Myocyte (in vitro differentiated cells): ENCODE results near the gene PTAFR. TPM values are rescaled to one million over a fixed set of nuclear protein-coding genes. Genes with fewer than 3 reads are reported as not detected.

Experiments used
- DNase-seq: peaks from one replicate; pipeline ENCODE4 v3.0.0-alpha.2; 2012; ENCODE audit warnings: low read depth
- total RNA-seq: library from RNA; depleted of rRNA; stranded (reverse); fragments of >200 nt; gene quantifications from 2 replicates; pipeline ENCODE4 v1.2.3, GENCODE V29; 2014

PTAFR gene
- total RNA-seq, 1 donor from 2014 or later, result not detected

DNA sequence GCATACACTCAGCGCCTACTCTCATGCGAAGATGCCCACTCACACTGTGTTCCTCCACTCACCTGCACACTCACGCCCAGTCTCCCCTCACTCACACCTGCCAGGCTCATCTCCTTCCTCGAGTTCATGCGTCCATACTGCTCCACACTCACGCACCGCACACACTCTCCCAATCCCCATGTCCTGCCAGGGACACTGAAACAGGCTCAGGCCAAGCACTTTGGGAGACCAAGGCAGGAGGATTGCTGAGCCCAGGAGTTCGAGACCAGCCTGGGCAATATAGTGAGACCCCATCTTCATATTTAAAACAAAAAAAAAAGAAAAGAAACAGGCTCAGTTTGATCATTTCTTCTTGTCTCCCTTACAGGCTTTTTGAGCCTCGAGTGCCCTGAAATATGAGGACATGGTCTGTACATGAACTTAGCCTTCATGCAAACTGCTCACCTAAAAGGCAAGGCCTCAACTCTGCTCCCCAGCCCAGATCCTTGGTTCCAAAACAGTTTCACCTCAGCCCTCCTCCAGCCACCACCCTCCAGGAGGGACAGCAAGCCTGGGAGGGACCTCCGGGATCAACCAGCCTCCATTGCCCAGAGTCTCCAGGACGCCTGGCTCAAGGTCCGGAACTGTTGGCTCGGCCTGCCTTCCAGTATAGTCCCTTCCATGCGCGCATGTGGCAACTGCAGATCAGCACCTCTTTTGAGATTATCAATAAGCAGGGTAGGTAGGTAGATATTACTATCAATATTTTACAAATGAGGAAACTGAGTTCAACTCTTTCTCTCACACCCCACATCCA, 2.4 kb upstream of the PTAFR start:
- DNase-seq, result no peak

DNA sequence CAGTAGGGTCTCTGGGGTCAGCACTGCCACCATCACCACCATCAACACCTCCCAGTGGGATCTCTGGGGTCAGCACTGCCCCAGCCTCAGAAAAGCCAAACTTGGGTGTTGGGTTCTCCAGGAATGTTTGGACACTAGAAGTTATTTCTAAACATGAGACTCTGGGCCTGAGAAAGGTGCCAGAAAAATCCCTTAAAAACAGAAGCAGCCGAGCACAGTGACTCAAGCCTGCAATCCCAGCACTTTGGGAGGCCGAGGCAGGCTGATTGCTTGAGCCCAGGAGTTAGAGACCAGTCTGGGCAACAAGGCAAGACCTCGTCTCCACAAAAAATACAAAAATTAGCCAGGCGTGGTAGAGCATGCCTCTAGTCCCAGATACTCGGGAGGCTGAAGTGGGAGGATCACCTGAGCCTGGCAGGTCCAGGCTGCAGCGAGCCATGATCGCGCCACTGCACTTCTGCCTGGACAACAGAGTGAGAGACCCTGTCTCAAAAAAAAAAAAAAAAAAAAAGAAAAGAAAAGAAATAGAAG, 470 bp downstream of the PTAFR start:
- DNase-seq, result no peak

DNA sequence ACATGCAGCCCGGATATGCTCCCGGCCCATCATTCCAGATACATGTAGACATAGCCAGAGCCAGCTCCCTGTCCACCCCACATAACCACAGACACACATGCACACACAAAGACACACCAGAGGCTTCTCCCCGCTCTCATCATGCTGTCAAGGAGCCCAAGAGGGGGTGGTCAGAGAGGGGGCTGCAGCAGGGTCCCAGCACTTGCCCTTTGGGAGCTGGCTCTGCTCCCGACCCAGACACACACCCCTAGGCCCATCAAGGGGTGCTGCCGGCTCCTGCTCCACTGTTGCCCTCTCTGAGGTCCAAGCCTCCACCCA, 2.6 kb downstream of the PTAFR start:
- peak; percentile 78 for DNase-seq

DNA sequence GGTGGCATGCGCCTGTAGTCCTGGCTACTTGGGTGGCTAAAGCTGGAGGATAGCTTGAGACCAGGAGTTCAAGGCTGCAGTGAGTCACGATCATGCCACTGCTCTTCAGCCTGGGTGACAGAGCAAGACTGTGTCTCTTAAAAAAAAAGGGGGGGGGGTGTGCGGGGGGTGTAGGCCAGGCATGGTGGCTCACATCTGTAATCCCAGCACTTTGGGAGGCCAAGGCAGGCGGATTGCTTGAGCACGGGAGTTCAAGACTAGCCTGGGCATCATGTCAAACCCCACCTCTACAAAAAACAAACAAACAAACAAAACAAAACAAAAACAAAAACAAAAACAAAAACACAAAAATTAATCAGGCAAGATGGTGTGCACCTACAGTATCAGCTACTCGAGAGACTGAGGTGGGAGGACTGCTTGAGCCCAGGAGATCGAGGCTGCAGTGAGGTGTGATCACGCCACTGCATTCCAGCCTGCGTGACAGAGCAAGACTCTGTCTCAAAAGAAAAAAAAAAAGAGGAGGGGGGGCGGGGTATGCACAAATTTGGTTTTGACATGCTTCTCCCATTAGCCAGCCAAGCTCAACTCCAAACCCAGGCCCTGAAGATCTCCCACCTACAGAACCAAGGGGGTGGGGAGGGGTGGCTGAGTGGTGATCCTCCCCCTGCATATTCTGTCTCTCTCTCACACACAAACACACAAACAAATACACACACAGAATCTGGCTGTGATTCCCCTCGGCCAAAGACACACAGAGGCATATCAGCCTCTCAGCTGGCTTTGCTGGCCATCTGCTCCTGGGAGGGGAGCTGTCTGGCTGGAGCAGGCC, 3.1 kb downstream of the PTAFR start:
- DNase-seq, result no peak

DNA sequence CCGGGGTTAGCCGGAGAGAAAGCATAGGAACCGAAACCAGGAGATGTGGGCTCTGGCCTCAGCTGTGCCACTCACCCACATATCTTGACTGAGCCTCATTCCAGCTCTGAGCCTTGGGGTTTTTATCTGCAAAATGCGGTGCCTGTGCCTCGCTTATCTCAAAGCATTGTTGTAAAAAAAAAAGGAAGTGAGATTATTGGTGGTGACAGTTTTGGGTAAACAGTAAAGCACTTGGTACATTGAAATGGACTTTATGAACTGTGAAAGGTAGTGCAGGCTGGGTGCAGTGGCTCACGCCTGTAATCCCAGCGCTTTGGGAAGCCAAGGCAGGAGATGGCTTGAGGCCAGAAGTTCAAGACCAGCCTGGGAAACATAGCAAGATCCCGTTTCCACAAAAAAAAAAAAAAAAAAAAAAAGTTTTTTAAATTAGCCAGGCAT, 3.8 kb downstream of the PTAFR start:
- no peak for DNase-seq

DNA sequence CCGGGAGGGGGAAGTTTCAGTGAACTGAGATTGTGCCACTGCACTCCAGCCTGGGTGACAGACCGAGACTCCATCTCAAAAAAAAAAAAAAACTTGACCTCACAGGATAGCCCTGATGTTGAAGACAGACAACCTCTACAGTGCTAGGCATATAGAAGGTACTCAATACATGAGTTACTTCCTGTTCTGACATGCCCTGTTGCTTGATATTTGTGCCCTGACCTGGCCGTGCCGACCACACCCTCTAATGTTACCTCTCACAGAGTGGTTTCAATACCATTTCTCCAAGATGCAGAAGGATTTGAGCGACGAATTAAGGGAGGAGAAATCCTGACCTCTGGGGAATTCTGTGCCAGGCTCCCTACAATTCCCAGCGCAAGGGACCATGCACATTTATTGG, 5.2 kb downstream of the PTAFR start:
- DNase-seq, result no peak

DNA sequence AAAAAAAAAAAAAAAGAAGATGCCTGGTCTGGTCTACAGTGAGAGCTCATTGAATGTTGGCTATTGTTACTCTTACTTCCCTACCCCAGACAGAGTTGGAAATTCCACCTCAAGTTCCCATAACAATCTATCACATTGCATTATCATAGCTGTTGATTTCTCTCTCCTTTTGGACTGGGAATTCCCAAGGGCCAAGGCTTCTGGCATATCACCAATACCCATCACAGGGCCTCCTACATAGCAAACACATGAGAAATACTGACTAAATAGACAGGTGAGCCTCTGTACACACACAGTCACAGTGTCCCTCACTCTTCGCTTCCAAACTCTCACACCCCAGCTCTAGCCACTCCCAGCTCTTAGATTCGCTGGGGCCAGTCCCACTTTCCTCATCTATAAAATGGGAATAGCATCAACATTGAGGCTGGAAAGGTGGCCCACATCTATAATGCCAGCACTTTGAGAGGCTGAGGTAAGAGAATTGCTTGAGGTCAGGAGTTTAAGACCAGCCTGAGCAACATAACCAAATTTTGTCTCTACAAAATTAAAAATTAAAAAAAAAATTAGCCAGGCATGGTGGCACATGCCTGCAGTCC, 6.4 kb downstream of the PTAFR start:
- DNase-seq, result no peak

DNA sequence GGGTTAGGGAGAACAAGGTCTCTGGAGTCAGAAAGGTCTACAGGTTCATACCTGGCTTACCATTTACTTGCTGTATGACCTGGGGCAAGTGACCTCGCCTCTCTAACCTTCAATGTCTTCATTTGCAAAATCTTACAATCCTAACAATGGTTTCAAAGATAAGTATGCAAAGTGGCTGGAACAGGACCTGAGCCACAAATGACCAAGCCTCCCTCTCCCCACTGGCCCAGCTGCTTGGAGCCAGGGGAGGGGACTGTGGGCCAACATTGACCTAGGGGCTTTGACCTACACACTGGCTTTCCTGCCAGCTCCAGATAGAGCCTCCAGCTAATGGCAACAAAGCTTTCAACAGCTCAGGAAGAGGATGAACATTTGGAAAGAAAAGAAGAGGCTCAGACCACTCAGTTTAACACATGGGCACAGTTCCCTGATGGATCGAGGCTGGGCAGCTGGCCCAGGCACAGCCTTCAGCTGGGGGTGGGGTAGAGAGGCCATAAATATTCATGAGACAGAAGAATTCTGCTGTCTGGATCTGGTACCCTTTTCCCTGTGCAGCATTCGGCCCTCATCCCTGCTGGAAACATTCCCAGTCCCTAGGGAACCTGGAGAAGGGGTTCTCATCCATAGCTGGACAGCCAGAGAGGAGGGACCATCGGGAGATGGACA, 12.9 kb downstream of the PTAFR start:
- peak; percentile 29 for DNase-seq

DNA sequence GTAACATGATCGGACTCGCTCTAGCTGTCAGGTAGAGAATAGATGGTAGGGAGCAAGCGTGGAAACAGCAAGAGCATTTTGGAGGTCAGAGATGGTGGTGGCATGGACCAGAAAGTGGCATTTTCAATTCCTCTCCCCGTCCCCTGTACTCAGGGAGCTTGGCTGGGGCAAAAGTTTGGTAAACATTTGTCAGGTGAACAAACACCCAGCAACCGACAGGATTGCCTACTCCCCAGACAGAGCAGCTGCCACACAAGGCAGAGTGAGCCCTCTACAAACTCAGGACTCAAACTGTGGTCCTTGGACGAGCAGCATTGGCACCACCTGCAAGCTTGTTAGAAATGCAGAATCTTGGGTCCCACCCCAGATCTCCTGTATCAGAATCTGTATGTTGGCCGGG, 14.3 kb downstream of the PTAFR start:
- no peak for DNase-seq

DNA sequence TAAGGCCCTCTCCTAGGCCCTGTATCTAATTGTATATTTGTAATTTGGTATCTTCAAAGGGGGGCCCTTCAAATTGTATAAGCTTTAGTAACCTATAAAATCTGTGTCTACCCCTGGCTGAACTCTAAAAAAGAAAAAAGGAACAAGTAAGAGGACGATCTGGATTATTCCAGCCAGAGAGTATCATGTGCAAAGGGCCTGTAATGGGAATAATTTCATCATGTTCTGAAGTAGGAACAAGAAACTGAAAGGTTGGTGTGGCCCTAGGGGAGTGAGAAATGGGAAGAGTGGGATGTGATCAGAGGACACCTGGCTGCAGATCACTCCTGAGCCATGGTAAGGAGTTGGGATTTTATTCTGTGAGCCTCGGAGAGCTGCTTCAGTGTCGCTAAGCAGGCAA, 14.7 kb downstream of the PTAFR start:
- no peak for DNase-seq

DNA sequence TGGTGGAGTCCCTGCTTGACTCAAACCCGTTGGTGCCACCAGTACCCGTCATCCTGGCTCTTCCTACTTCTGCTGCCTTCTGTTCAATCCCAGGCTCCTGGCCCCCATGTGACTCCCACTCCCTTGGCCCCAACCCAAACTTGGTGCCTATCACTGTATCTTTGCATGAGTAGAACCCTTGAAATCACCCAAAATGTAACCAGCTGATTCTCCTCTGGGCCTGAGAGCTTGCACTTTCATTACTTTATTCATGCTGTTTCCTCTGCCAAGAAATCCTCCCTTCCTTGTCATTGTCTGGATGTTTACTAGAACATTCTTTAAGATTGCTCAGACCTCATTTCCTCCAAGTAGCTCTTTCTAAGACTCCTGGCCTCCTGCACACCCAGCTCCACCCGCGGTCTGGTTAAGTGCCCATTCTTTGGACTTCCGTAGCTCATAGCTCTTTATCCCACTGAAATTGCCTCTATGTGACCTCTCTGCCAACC, 15.7 kb downstream of the PTAFR start:
- DNase-seq, result no peak

DNA sequence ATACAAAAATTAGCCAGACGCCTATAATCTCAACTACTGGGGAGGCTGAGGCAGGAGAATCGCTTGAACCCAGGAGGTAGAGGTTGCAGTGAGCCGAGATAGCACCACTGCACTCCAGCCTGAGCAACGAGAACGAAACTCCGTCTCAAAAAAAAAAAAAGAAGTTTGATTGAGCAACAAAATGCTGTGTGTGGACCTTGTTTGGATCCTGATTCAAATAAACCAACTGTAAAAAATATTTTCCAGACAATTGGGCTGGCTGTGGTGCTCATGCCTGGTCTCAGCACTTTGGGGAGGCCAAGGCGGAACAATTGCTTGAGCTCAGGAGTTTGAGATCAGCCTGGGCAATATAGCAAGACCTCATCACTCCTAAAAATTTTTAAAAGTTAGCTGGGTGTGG, 16.8 kb downstream of the PTAFR start:
- no peak for DNase-seq

DNA sequence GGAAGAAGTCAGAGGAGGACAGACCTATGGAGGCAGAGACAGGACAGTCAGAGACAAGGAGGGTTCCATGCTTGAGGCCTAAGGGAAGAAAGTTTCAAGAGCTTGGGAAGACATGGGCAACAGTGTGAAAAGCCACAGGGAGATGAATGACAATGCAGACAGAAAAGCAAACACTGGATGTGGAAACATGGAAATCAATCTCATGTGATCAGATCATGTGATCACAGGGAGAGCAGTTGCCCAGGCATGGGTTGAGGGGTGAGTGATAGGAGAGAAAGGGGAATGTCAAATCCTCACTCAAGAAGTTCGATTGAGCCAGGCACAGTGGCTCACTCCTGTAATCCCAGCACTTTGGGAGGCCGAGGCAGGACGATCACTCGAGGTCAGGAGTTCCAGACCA, 17.2 kb downstream of the PTAFR start:
- DNase-seq, result no peak

DNA sequence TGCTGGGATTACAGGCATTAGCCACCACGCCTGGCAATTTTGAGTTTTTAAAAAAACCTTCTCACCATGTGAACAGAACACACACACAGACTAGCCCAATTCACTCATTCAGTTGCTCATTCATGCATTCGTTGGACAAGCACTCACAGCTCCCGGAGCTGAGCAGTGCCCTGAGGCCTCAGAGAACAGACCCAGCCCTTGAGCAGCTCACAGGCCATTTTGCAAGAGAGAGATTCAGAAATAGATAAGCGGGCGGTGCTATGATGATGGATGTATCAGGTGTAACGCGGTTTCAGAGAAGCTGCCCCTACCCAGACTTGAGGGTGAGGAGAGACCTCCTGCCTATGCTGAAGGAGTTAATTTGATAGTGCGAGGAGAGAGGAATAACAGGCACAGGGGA, 18.6 kb downstream of the PTAFR start:
- no peak for DNase-seq

DNA sequence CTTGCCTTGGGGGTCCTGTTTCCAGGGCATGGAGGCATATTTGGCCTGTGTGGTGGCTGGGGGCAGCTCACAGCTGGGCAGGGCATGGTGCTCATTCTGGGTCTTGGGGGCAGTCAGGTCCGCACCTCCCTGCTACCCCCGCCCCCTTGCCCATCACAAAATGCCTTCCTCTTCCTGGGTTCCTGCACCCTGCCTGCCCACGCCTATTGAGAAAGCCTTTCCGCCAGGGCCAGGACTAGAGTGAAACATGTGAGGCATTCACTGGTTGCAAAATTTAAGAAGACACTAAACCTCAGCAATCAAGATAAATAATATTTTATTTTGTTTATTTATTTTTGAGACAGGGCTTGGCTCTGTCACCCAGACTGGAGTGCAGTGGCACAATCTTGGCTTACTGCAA, 19.7 kb downstream of the PTAFR start:
- DNase-seq, result no peak

DNA sequence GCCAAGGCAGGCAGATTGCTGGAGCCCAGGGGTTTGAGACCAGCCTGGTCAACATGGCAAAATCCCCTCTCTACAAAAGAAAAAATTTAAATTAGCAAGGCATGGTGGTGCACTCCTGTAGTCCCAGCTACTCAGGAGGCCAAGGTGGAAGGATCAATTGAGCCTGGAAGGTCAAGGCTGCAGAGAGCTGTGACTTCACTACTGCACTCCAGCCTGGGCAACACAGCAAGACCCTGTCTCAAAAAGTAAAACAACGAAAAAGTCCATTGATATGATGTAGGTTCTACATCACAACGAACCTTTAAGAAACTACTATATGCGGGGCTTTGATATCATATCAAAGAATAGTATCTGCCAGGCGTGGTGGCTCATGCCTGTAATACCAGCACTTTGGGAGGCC, 20.9 kb downstream of the PTAFR start:
- DNase-seq, result no peak

DNA sequence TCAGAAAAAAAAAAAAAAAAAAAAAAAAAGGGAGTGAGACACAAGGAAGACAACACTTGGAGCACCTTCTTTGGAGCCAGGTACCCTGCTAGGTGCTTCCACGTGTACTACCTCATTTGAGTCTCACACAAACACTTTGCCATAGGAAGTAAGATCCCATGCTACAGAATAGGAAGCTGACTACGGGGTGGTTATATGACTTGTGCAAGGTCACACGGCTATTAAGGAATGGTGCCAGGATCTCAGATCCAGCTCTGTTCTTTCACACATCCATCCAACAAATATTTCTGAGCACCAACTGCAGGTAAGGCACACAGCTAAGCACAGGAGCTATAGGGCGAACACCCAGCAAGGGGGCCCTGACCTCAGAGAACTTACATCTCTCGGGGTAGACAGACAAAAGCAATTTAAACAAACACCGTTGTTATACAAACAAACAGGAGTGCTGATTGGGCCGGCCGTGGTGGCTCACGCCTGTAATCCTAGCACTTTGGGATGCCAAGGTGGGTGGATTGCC, 22.4 kb downstream of the PTAFR start:
- DNase-seq, result no peak

DNA sequence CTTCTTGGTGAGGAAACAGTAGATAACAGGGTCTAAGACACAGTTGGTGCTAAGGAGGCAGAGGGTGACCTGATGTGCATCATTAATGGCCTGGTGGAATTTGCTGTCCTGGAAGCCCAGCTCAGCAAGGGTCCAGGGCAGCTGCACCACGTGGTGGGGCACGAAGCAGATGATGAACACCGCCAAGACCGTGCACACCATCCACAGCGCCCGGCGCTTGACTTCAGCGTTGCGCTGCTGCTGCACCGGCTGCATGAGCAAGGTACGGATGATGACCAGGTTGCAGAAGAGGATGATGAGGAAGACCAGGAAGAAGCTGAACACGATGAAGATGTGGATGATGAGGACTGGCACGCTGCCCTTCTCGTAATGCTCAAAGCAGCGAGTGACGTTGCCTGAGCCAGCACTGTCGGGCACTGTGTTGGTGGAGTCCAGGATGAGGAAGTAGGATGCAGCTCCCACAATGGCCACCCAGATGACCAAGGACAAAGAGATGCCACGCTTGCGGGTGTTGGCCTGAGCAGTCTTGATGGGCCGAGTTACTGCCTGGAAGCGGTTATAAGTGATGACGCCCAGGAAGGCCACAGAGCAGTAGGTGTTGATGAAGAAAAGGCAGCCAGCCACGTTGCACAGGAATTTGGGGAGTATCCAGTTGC, 26.2 kb downstream of the PTAFR start:
- DNase-seq, result no peak

DNA sequence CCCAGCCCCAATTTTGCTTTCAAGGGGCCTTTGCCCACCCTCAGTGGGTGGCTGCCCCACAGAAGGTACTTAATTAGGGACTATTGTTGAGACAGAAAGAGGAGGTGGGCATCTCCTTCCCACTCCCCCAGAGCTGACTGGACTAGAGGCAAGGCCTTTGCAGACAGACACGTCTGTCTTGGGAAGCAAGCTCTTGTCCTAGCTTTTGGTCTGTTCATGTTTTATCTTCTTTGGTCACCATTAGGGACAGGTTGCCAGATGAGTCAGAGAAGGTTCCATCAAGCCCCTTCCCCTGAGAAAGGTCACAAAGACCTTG, 27.7 kb downstream of the PTAFR start:
- DNase-seq, result no peak

DNA sequence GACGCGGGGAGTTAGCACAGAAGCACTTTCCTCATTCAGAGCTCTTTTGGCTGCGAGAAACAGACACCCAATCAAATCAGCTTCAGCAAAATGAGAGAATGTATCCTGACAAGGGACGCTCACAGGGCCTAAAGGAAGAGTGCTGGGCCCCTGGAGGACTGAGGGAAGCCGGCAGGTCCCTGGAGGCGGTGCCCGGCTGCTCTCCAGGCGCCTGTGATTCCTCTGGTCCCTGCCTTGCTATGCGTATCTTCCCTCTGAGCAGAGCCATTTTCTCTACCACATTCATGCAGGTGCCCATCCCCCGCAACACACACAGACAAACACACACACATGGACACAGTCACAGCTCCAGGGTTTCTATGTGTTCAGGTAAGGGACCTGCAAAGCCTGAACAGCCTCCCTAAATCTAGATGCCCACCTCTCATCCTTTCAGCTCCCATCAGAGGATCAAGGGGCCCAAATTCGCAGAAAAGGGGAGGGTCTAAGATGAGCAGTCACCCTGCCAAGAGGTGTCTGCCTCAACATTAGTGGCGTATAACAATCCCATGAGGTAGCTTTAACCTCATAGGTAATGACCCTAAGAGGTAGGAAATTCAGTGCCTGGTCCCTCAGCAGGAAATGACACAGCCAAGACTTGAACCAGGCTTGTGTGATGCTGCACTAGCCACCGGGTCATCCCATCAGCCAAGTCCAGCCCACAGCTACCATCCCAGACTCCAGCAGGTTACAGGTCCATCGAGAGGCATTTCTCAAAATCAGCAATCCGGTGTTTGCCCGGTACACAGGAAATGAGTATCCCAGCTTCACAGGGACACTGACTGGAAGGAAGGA, 29.0 kb downstream of the PTAFR start:
- no peak for DNase-seq
